ENCODE data around the gene ARID5B.

The ARID5B gene

GRCh38 chr10:62109587-62110293, 208.2 kb downstream of the ARID5B start:
- no peak for DNase-seq

GRCh38 chr10:62112300-62112699, 210.8 kb downstream of the ARID5B start:
- DNase-seq: no peak

GRCh38 chr10:62112963-62113362, 211.5 kb downstream of the ARID5B start:
- no peak for DNase-seq

- no peak for DNase-seq
Observed at GRCh38 chr10:62113680-62114079, 212.2 kb downstream of the ARID5B start.

DNA sequence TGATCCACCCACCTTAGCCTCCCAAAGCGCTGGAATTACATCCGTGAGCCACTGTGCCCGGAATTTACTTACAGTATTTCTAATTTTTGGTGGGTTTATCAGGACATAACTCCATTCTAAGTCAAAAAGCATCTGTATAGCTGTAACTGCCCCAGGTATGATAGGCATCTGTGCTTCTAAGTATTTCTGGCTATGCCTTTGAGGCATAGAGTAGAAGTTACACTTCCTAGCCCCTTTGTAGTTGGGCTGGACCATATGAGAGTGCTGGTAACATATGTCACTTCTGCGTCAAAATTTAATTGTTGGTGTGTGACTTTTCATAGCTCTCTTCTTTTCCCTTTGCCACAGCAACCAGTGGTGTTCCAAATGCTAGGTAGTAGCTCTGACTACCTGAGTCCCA, 213.8 kb downstream of the ARID5B start:
- DNase-seq: no peak

- no peak for DNase-seq
Observed at GRCh38 chr10:62115842-62116241, 214.3 kb downstream of the ARID5B start.

DNA sequence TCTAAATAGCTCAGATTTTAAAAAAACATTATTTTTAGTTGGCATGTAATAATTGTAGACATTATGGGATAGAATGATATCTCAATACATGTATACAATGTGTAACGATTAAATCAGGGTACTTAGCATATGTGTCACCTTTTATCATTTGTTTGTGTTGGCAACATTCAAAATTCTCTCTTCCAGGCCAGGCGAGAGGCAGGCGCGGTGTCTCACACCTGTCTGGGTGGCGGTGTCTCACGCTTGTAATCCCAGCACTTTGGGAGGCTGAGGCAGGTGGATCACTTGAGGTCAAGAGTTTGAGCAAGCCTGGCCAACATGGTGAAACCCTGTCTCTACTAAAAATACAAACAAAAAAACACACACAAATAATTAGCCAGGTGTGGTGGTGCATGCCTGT, 215.4 kb downstream of the ARID5B start:
- DNase-seq: peak in 1 of 3 experiments; percentile 2

DNA sequence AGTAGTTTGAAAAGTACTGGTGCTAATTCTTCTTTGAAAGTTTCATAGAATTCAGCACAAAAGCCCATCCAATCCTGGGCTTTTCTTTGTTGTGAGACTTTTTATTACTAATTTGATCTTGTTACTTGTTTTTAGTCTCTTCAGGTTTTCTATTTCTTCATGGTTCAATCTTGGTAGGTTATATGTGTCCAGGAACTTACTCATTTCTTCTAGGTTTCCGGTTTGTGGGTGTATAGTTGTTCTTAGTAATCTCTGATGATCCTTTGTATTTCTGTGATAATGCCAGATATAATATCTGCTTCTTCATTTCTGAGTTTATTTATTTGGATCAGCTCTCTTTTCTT, 219.7 kb downstream of the ARID5B start:
- no peak for DNase-seq

- DNase-seq: no peak
Observed at GRCh38 chr10:62127975-62128374, 226.5 kb downstream of the ARID5B start.

- no peak for DNase-seq
Observed at GRCh38 chr10:62130948-62131347, 229.4 kb downstream of the ARID5B start.

DNA sequence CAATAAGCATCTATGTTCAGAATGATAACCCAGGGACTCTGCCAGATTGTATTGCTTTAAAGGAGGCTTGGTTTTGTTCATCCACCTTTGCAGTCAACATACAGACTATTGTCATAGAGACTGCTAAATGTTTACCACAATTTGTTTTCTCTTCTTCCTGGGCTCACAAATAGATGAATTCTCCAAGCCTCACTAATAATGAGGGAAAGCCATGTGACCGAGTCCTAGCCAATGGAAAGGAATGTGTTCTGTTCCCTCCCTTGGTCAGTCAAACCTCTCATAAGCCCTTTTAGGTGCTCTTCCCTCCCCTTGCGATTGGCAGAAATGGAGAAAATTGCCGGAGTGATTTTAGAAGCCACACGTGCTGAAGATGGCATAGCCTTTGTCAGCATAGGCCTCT, 230.2 kb downstream of the ARID5B start:
- no peak for DNase-seq

- DNase-seq: no peak
Observed at GRCh38 chr10:62133618-62134017, 232.1 kb downstream of the ARID5B start.

GRCh38 chr10:62136931-62137330, 235.4 kb downstream of the ARID5B start:
- DNase-seq: no peak
